Uterus (tissue), 4 donors: ENCODE results near the gene CHCHD10. TPM values are rescaled to one million over a fixed set of nuclear protein-coding genes. Genes with fewer than 3 reads are reported as not detected.

ENCODE experiments used
- DNase-seq, 2 donors: peaks; one replicate each; pipeline ENCODE4 v3.0.0-alpha.2; 2019 to 2020
- H3K27ac ChIP-seq, 2 donors: fragments of 200-600 bp; sonication (generic); 1 replicate in 1 of 2; 2 replicates in 1 of 2; pipeline ENCODE4 v1.5.1; 2016 to 2018
- H3K27me3 ChIP-seq, 2 donors: fragments of 200-600 bp; sonication (generic); one replicate each; pipeline ENCODE4 v1.5.1; 2018 to 2019; ENCODE audit warnings: control low read depth in 1 of 2
- H3K36me3 ChIP-seq, 2 donors: fragments of 200-600 bp; sonication (generic); one replicate each; pipeline ENCODE4 v1.5.1; 2019; ENCODE audit warnings: control low read depth in 1 of 2
- H3K4me1 ChIP-seq, 2 donors: fragments of 200-600 bp; sonication (generic); one replicate each; pipeline ENCODE4 v1.5.1; 2018 to 2019; ENCODE audit warnings: control low read depth in 1 of 2
- H3K4me3 ChIP-seq, 2 donors: fragments of 200-600 bp; sonication (generic); 1 replicate in 1 of 2; 2 replicates in 1 of 2; pipeline ENCODE4 v1.5.1; 2018 to 2019; ENCODE audit warnings: mild to moderate bottlenecking in 1 of 2
- H3K9me3 ChIP-seq, 2 donors: fragments of 200-600 bp; sonication (generic); one replicate each; pipeline ENCODE4 v1.5.1; 2019; ENCODE audit warnings: control low read depth in 1 of 2
- POLR2A ChIP-seq, 2 donors: fragments of 450-650 bp; IDR thresholded peaks; one replicate each; pipeline ENCODE4 v1.6.1; 2016; ENCODE audit warnings: antibody characterized with exemption in 2 of 2, mild to moderate bottlenecking in 1 of 2, moderate library complexity in 1 of 2
- intact Hi-C: fragments of 100-400 bp; cut with DNase I; formaldehyde crosslinking; loops from one replicate; pipeline ENCODE4 v1.15.1; 2023; ENCODE audit warnings: low total_unique reads
- total RNA-seq, 4 donors: library from RNA; depleted of rRNA in 3 of 4; stranded (reverse); fragments of >200 nt in 3 of 4; gene quantifications; one replicate each; pipeline versions ENCODE4 v1.1.0 to v1.2.4, GENCODE V29; 2014 to 2023
- TF ChIP-seq, protein P1 (sequence below), 4 experiments: fragments of 200-600 bp in 2 of 4; fragments of 450-650 bp in 2 of 4; sonication (generic) in 2 of 4; IDR thresholded peaks; one replicate each; pipeline ENCODE4 v1.5.1; 2016 to 2019; ENCODE audit warnings: antibody characterized with exemption in 4 of 4, mild to moderate bottlenecking in 2 of 4, moderate library complexity in 1 of 4
- donor health status: DM: yes; HTN: yes; CAD: no.

The CHCHD10 gene
- total RNA-seq, 4 donors from 2014 or later = 0.88 to 21.0 TPM; not detected in 2

DNA sequence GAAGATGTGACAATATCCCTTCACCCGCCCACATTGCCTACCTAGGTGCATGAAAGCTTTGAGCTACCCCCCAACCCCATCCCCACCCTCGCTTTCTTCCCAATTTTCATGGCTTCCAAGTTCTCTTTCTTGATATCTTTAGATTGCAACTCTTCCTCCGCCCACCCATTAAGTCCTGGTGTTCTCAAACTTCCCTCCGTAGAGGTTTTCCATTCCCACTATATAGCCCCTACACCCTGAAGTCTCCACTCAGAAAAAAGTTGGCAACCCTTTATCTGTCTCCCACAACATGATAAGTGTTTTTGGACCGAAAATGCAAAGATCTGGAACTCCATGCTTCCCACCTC, 17.4 kb downstream of the CHCHD10 start:
- H3K9me3 ChIP-seq = no peaks in the 10 kb centered on the region
- no peak for DNase-seq
- intact Hi-C loops = no loop called here
- H3K27ac ChIP-seq = peak overlapping the region; percentile 79
- H3K36me3 ChIP-seq = no peaks in the 10 kb centered on the region
- no peaks in the 10 kb centered on the region for H3K4me1 ChIP-seq
- no peaks in the 10 kb centered on the region for H3K27me3 ChIP-seq
- peak overlapping the region; percentile 54 to 90 for H3K4me3 ChIP-seq
- TF ChIP-seq POLR2A (IDR thresholded peaks at IDR 0.05) = no peak
- TF ChIP-seq, protein P1, sequence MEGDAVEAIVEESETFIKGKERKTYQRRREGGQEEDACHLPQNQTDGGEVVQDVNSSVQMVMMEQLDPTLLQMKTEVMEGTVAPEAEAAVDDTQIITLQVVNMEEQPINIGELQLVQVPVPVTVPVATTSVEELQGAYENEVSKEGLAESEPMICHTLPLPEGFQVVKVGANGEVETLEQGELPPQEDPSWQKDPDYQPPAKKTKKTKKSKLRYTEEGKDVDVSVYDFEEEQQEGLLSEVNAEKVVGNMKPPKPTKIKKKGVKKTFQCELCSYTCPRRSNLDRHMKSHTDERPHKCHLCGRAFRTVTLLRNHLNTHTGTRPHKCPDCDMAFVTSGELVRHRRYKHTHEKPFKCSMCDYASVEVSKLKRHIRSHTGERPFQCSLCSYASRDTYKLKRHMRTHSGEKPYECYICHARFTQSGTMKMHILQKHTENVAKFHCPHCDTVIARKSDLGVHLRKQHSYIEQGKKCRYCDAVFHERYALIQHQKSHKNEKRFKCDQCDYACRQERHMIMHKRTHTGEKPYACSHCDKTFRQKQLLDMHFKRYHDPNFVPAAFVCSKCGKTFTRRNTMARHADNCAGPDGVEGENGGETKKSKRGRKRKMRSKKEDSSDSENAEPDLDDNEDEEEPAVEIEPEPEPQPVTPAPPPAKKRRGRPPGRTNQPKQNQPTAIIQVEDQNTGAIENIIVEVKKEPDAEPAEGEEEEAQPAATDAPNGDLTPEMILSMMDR (IDR thresholded peaks at IDR 0.05) = no peak

DNA sequence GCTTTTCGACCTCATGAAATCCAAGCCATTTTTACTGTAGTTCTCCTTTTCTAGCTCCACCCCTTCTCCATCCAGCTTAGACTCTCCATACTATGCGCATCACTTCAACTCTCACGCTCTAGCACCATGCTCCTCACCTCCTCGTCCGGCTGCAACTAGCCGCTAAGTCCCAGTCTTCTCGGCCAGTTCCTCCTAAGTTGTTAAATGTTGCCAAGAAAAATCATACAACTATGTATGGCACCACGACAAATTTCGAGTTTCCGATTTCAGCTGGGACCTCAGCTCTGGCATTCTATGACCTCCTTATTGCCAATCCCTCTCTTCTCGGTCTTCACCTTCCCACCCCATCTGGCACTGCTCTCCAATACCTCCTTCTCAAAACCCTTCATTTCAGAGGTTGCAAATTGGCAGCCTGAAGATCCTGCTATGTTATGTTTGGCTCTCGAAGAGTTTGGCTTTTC, 17.9 kb downstream of the CHCHD10 start:
- Histone ChIP-seq H3K9me3 (no peaks in the 10 kb centered on the region), H3K27me3 (no peaks in the 10 kb centered on the region), H3K4me1 (no peaks in the 10 kb centered on the region), H3K27ac (no peak overlapping the region), H3K36me3 (no peaks in the 10 kb centered on the region), H3K4me3 (peak overlapping the region; percentile 54 to 90)
- intact Hi-C loops = no loop called here
- DNase-seq = no peak
- TF ChIP-seq, protein P1 (IDR thresholded peaks at IDR 0.05) = no peak
- TF ChIP-seq POLR2A (IDR thresholded peaks at IDR 0.05) = no peak

DNA sequence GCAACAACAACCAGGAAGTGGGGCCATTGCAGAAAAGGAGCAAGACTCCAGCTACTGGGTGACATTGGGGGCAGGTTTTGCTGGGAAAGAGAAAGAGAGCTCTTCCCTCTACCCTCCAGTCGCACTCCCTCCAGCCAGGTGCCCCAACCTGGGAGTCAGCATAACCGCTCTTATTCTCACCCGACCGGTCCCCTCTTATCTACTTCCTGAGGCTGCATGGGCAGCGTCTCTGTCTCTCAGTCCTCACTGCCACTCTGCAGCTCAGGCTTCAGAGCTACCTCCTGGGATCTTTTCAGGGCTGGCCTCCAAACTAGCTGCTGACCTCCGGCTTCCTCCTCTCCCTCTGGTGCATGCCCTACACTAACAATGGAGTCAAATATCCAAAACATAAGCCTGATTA, 22.0 kb downstream of the CHCHD10 start:
- DNase-seq = no peak
- no peaks in the 10 kb centered on the region for H3K36me3 ChIP-seq
- intact Hi-C loops = no loop called here
- H3K27ac ChIP-seq = no peak overlapping the region
- H3K4me3 ChIP-seq = no peak overlapping the region
- no peaks in the 10 kb centered on the region for H3K27me3 ChIP-seq
- TF ChIP-seq, protein P1 (IDR thresholded peaks at IDR 0.05) = no peak
- TF ChIP-seq POLR2A (IDR thresholded peaks at IDR 0.05) = no peak
- no peaks in the 10 kb centered on the region for H3K9me3 ChIP-seq
- H3K4me1 ChIP-seq = no peaks in the 10 kb centered on the region

DNA sequence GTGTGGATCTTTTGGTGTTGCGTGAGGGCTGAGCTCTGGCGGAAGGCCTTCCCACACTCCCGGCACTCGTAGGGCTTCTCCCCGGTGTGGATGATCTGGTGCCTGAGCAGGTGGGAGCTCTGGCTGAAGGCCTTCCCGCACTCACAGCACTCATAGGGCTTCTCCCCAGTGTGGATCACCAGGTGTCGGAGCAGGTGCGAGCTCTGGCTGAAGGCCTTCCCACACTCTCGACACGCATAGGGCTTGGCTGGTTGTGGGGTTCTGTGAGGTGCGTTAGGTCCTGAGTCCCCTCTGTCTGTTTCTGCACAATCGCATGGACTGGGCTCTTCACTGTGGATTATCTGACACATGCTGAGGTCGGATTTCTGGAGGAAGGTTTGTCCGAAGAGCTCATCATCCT, 23.3 kb downstream of the CHCHD10 start:
- H3K4me1 ChIP-seq = no peaks in the 10 kb centered on the region
- H3K4me3 ChIP-seq = no peak overlapping the region
- no peak for DNase-seq
- intact Hi-C loops = no loop called here
- H3K36me3 ChIP-seq = no peaks in the 10 kb centered on the region
- H3K27ac ChIP-seq = no peak overlapping the region
- H3K27me3 ChIP-seq = no peaks in the 10 kb centered on the region
- TF ChIP-seq POLR2A (IDR thresholded peaks at IDR 0.05) = no peak
- TF ChIP-seq, protein P1 (IDR thresholded peaks at IDR 0.05) = no peak
- H3K9me3 ChIP-seq = no peaks in the 10 kb centered on the region

DNA sequence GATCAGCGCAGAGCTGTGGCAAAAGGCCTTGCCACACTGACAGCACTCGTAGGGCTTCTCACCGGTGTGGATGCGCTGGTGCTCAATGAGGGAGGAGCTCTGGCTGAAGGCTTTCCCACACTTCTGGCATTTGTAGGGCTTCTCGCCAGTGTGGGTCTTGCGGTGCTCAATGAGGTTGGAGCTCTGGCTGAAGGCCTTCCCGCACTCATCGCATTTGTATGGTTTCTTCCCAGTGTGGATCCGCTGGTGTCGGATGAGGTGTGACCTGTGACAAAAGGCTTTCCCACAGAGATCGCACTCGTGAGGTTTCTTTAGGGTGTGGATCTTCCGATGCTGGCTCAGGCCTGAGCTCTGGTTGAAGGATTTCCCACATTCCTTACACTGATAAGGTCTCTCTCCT, 23.8 kb downstream of the CHCHD10 start:
- H3K4me3 ChIP-seq = no peak overlapping the region
- H3K27ac ChIP-seq = no peak overlapping the region
- no peaks in the 10 kb centered on the region for H3K9me3 ChIP-seq
- no peak for TF ChIP-seq POLR2A (IDR thresholded peaks at IDR 0.05)
- TF ChIP-seq, protein P1 (IDR thresholded peaks at IDR 0.05) = no peak
- no peak for DNase-seq
- intact Hi-C loops = no loop called here
- no peaks in the 10 kb centered on the region for H3K4me1 ChIP-seq
- no peaks in the 10 kb centered on the region for H3K36me3 ChIP-seq
- no peaks in the 10 kb centered on the region for H3K27me3 ChIP-seq
